ENCODE results near the gene RAD52.

RAD52 gene

GRCh38 chr12:863285-863684, 86.2 kb downstream of the RAD52 start:
- no peak for DNase-seq

GRCh38 chr12:862303-862911, 87.1 kb downstream of the RAD52 start:
- no peak for DNase-seq

Data from cerebellar nuclear complex (tissue), 1 donor.